Esophagus muscularis mucosa (tissue), 4 donors: ENCODE measurements around the gene IGFBP4. TPM values are rescaled to one million over a fixed set of nuclear protein-coding genes. Genes with fewer than 3 reads are reported as not detected.

Experiments used
- DNase-seq: peaks from one replicate; pipeline ENCODE4 v3.0.0-alpha.2; 2017; ENCODE audit errors: extremely low spot score
- H3K27ac ChIP-seq, 4 donors: fragments of 200-600 bp; sonication (generic); replicated peaks in 1 of 4; 1 replicate in 3 of 4; 2 replicates in 1 of 4; pipeline ENCODE4 v1.5.1; 2016 to 2019; ENCODE audit warnings: mild to moderate bottlenecking in 1 of 4
- H3K27me3 ChIP-seq, 4 donors: fragments of 200-600 bp; sonication (generic); one replicate each; pipeline versions ENCODE4 v1.5.1 to v1.6.0; 2016 to 2019
- H3K36me3 ChIP-seq, 4 donors: fragments of 200-600 bp; sonication (generic); one replicate each; pipeline ENCODE4 v1.5.1; 2016 to 2019
- H3K4me1 ChIP-seq, 4 donors: fragments of 200-600 bp; sonication (generic); one replicate each; pipeline ENCODE4 v1.5.1; 2016 to 2019
- H3K4me3 ChIP-seq, 4 donors: fragments of 200-600 bp; sonication (generic); 1 replicate in 2 of 4; 2 replicates in 2 of 4; pipeline ENCODE4 v1.5.1; 2016 to 2019; ENCODE audit warnings: mild to moderate bottlenecking in 4 of 4, moderate library complexity in 1 of 4
- H3K9me3 ChIP-seq, 4 donors: fragments of 200-600 bp; sonication (generic); 1 replicate in 3 of 4; 2 replicates in 1 of 4; pipeline ENCODE4 v1.5.1; 2016 to 2019
- EP300 ChIP-seq: sonication (generic); formaldehyde crosslinking; IDR thresholded peaks from one replicate; pipeline ENCODE4 v1.6.1; 2017; ENCODE audit warnings: antibody characterized with exemption
- POLR2A ChIP-seq: fragments of 450-650 bp; IDR thresholded peaks from one replicate; pipeline ENCODE4 v1.6.1; 2017; ENCODE audit warnings: antibody characterized with exemption, moderate library complexity, mild to moderate bottlenecking, low read depth
- POLR2AphosphoS5 ChIP-seq, 2 donors: sonication (generic); formaldehyde crosslinking; IDR thresholded peaks; one replicate each; pipeline ENCODE4 v1.6.1; 2017; ENCODE audit warnings: antibody characterized with exemption in 2 of 2
- WGBS: methylation state at CpG from one replicate; pipeline ENCODE4 v1.1.5; 2018; 5-methylcytosine and 5-hydroxymethylcytosine counted together
- intact Hi-C: fragments of 100-400 bp; cut with DNase I; formaldehyde crosslinking; loops from one replicate; pipeline ENCODE4 v1.15.1; 2023
- total RNA-seq, 4 donors: library from RNA; depleted of rRNA; stranded (reverse); fragments of >200 nt; gene quantifications; one replicate each; pipeline versions ENCODE4 v1.1.0 to v1.2.1, GENCODE V29; 2016
- TF ChIP-seq, protein P1 (sequence below), 3 experiments: fragments of 200-600 bp in 2 of 3; fragments of 450-650 bp in 1 of 3; sonication (generic) in 2 of 3; IDR thresholded peaks; one replicate each; pipeline ENCODE4 v1.5.1; 2017 to 2019; ENCODE audit warnings: antibody characterized with exemption in 3 of 3, mild to moderate bottlenecking in 2 of 3, moderate library complexity in 1 of 3

The IGFBP4 gene
- total RNA-seq, 4 donors from 2014 or later = 258 to 444 (median 268) TPM

DNA sequence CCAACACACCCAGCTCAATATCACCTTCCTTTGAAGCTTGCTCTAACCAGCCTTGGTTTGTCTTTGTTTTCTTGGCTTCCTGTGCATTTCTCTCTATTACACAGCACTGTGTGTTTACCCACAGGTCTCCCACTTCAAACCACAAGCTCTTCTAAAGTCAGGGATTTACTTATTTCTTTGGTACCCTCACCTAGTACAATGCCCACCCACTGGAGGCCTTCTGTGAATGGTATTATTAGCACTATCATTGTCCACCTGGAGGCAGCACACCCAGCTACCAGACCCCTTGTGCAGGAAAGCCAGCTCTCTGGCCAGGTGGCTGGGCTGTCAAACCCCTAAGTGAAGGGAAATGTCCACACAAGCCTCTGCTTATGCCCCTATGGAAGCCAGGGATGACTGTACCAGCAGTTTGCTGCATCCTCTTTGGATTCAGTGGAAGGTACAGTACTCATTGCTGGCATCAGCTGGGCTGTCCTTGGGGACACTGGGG is 16.2 kb upstream of the IGFBP4 start:
- peak; percentile 87 for DNase-seq
- intact Hi-C loops = no loop called here

DNA sequence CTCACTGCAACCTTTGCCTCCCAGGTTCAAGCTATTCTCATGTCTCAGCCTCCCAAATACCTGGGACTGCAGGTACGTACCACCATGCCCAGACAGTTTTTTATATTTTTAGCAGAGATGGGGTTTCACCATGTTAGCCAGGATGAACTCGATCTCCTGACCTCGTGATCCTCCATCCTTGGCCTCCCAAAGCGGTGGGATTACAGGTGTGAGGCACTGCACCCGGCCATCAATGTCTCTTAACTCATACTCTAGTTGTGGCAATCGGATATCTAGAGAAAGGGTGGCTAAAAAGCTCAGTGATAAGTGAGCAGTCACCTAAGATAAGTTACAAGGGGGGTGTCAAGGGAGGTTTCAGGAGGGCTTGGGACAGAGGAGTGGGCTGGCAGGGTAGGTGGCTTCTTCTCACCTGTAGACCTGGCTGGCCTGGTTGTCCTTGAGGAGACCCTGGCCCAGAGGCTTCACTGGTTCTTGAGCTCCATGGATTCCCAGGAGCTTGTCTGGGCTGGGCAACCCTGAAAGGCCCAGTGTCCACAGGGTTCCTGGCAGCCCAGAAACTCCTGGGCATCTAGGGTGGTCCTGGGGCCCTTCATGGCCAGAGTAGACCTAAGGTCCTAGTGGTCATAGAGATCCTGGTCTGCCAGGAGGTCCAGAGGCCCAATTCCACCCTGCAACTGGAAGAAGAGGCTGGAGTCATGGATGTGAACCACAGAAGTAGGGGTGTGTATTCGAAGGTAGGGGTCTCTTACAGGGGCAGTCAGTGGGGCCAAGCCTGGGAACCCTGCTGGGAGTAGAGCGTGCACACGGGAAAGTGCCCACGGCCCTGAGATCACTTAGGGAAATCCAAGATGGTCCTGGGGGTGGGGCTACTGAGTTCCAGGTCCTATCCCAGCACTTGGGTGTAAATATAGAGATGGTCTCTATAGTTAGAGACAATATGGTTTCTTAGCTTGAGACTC is 12.7 kb upstream of the IGFBP4 start:
- Histone ChIP-seq H3K4me3 (no peak overlapping the region), H3K36me3 (no peaks in the 10 kb centered on the region), H3K9me3 (no peaks in the 10 kb centered on the region), H3K4me1 (peaks cover 12 to 32% (median 24%) of the 10 kb centered on the region in 4 donors), H3K27ac (no peak overlapping the region), H3K27me3 (no peaks in the 10 kb centered on the region)
- no peak for DNase-seq
- no peak for TF ChIP-seq POLR2AphosphoS5 (IDR thresholded peaks at IDR 0.05)
- TF ChIP-seq EP300 = no peak
- TF ChIP-seq, protein P1, sequence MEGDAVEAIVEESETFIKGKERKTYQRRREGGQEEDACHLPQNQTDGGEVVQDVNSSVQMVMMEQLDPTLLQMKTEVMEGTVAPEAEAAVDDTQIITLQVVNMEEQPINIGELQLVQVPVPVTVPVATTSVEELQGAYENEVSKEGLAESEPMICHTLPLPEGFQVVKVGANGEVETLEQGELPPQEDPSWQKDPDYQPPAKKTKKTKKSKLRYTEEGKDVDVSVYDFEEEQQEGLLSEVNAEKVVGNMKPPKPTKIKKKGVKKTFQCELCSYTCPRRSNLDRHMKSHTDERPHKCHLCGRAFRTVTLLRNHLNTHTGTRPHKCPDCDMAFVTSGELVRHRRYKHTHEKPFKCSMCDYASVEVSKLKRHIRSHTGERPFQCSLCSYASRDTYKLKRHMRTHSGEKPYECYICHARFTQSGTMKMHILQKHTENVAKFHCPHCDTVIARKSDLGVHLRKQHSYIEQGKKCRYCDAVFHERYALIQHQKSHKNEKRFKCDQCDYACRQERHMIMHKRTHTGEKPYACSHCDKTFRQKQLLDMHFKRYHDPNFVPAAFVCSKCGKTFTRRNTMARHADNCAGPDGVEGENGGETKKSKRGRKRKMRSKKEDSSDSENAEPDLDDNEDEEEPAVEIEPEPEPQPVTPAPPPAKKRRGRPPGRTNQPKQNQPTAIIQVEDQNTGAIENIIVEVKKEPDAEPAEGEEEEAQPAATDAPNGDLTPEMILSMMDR (IDR thresholded peaks at IDR 0.05) = no peak
- no peak for TF ChIP-seq POLR2A
- intact Hi-C loops = no loop called here
- WGBS = 96% methylated on average over 10 of the region's 10 CpGs

More for the DNA sequence above, 16.2 kb upstream of the IGFBP4 start:
- no peaks in the 10 kb centered on the region for H3K36me3 ChIP-seq
- no peaks in the 10 kb centered on the region for H3K27me3 ChIP-seq
- TF ChIP-seq POLR2AphosphoS5 (IDR thresholded peaks at IDR 0.05) = no peak
- TF ChIP-seq POLR2A = no peak
- TF ChIP-seq, protein P1 (IDR thresholded peaks at IDR 0.05) = no peak
- H3K9me3 ChIP-seq = no peaks in the 10 kb centered on the region
- peaks cover 0 to 2% (median 0%) of the 10 kb centered on the region in 4 donors for H3K4me1 ChIP-seq
- H3K27ac ChIP-seq = no peak overlapping the region
- H3K4me3 ChIP-seq = no peak overlapping the region

DNA sequence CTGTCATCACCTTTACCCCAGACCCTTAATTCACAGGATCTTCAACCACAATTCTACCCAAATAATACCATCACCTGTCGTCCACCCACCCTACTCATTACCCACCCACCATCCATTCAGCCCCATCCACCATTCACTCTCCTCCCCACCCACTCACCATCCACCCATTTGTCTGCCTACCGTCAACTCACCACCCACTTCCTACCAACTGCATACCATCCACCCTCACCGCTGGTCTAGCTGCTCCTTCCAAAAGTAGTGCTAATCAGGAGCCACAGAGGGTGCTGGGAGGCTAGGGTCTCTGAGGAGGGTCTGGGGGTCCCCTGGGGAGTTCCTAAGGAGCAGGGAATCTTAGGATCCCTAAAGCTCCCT is 12.0 kb upstream of the IGFBP4 start:
- TF ChIP-seq, protein P1 (IDR thresholded peaks at IDR 0.05) = no peak
- no peak for TF ChIP-seq POLR2AphosphoS5 (IDR thresholded peaks at IDR 0.05)
- WGBS = 94% methylated on average over 3 of the region's 3 CpGs
- Histone ChIP-seq H3K27me3 (no peaks in the 10 kb centered on the region), H3K36me3 (no peaks in the 10 kb centered on the region), H3K27ac (no peak overlapping the region), H3K9me3 (no peaks in the 10 kb centered on the region), H3K4me3 (no peak overlapping the region), H3K4me1 (peaks cover 12 to 33% (median 24%) of the 10 kb centered on the region in 4 donors)
- DNase-seq = no peak
- intact Hi-C loops = no loop called here

DNA sequence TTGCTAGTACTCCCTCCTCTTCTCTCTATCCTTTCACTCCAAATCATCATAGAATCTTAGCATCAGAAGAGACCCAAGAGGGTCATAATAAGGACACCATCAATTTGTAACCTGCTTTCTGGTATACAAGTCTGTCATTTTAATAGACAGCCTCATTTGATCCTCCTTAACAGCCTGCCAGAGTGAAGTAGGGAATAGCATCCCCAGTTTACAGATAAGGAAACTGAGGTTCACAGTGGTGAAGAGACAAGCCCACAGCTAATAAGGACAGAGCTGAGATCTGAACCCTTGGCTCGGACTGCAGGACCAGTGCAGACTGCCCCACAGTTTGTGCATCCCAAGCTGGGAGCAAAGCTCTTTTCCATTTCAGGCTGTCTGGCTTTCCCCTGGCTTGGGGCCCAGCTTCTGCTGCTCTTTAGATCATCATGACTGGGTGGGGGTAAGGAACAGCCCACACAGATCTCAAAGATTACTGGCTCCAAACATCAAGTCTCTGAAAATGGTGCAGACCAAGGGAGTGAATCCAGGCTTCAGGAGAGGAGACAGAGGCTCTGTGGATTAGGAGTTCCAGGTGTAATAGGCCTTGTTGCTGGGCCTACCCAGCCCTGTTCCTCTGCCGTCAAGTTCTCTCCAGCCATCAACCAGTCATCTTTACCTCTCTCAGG is 10.3 kb upstream of the IGFBP4 start:
- H3K9me3 ChIP-seq = no peaks in the 10 kb centered on the region

More for the DNA sequence above, 10.3 kb upstream of the IGFBP4 start:
- no peak for DNase-seq
- WGBS = 20% methylated on average over 2 of the region's 2 CpGs
- H3K4me1 ChIP-seq = peaks cover 20 to 49% (median 39%) of the 10 kb centered on the region in 4 donors
- no peaks in the 10 kb centered on the region for H3K27me3 ChIP-seq
- peak overlapping the region; percentile 77 to 84 (median 78) for H3K27ac ChIP-seq
- intact Hi-C loops = no loop called here
- no peaks in the 10 kb centered on the region for H3K36me3 ChIP-seq
- no peak overlapping the region for H3K4me3 ChIP-seq
- TF ChIP-seq EP300 (no peak), POLR2AphosphoS5 (IDR thresholded peaks at IDR 0.05) (peak; percentile 21 to 60), POLR2A (no peak)
- TF ChIP-seq, protein P1 (IDR thresholded peaks at IDR 0.05) = no peak
